A549 (cell line): ENCODE data around the gene PKD1.

ENCODE experiments used
- BHLHE40 ChIP-seq: IDR thresholded peaks from 2 replicates; pipeline ENCODE4 v1.6.1; 2012; ENCODE audit warnings: low read depth, low read length, inconsistent platforms
- CEBPB ChIP-seq, 2 experiments: fragments of >200 bp in 1 of 2; sonication (Bioruptor Twin) in 1 of 2; formaldehyde crosslinking in 1 of 2; IDR thresholded peaks; 2 replicates each; pipeline ENCODE4 v1.6.1; 2012 to 2016
- CTCF ChIP-seq: fragments of >200 bp; sonication (Bioruptor Twin); formaldehyde crosslinking; IDR thresholded peaks from 3 replicates; pipeline ENCODE4 v1.5.1; 2016
- EP300 ChIP-seq, 2 experiments: fragments of >200 bp; sonication (Bioruptor Twin); formaldehyde crosslinking; IDR thresholded peaks; 2 replicates in 1 of 2; 3 replicates in 1 of 2; pipeline ENCODE4 v1.6.1; 2016 to 2017
- HDAC2 ChIP-seq: fragments of 200-600 bp; sonication (generic); IDR thresholded peaks from 2 replicates; pipeline ENCODE4 v1.6.1; 2016
- HMGXB4 ChIP-seq: fragments of 250-450 bp; sonication (Bioruptor Pico); IDR thresholded peaks from 2 replicates; pipeline ENCODE4 v1.5.0; 2021; ENCODE audit warnings: mild to moderate bottlenecking, moderate library complexity, borderline replicate concordance
- KDM5A ChIP-seq: fragments of 200-600 bp; sonication (generic); IDR thresholded peaks from 2 replicates; pipeline ENCODE4 v1.6.1; 2016; ENCODE audit warnings: antibody characterized with exemption, mild to moderate bottlenecking
- MAX ChIP-seq: IDR thresholded peaks from 2 replicates; pipeline ENCODE4 v1.6.1; 2012
- MAZ ChIP-seq: fragments of 150-350 bp; IDR thresholded peaks from 2 replicates; pipeline ENCODE4 v1.6.1; 2014; ENCODE audit warnings: antibody characterized with exemption, low read depth, low read length, borderline replicate concordance
- PHF8 ChIP-seq: fragments of 200-600 bp; sonication (generic); IDR thresholded peaks from 2 replicates; pipeline ENCODE4 v1.6.1; 2016; ENCODE audit warnings: low read depth, mild to moderate bottlenecking, antibody characterized with exemption, moderate library complexity, borderline replicate concordance
- POLR2A ChIP-seq: IDR thresholded peaks from 2 replicates; pipeline ENCODE4 v1.6.1; 2012; ENCODE audit warnings: mild to moderate bottlenecking, low read length
- POLR2AphosphoS2 ChIP-seq: conservative IDR thresholded peaks from 2 replicates; pipeline ENCODE4 v1.6.1; 2012; ENCODE audit warnings: low read length, improper control_type of control experiment, inconsistent platforms
- RAD21 ChIP-seq, 2 experiments: fragments of >200 bp in 1 of 2; sonication (Bioruptor Twin) in 1 of 2; formaldehyde crosslinking in 1 of 2; IDR thresholded peaks in 1 of 2; conservative IDR thresholded peaks in 1 of 2; 2 replicates in 1 of 2; 3 replicates in 1 of 2; pipeline ENCODE4 v1.6.1; 2012 to 2018; ENCODE audit warnings: inconsistent platforms in 1 of 2
- RFX5 ChIP-seq: fragments of 450-650 bp; IDR thresholded peaks from 2 replicates; pipeline ENCODE4 v1.7.1; 2014; ENCODE audit warnings: antibody characterized with exemption, mild to moderate bottlenecking, moderate library complexity

- no peak for TF ChIP-seq CTCF
- no peak for TF ChIP-seq POLR2A
- TF ChIP-seq HDAC2 = no peak
- no peak for TF ChIP-seq BHLHE40
- TF ChIP-seq POLR2AphosphoS2 = no peak
- no peak for TF ChIP-seq PHF8
- TF ChIP-seq HMGXB4 (CRISPR knock-in tag) = no peak
- TF ChIP-seq MAX = no peak
- TF ChIP-seq RAD21 (conservative IDR thresholded peaks at IDR 0.05 in 1 of 2, IDR thresholded peaks at IDR 0.05 in 1 of 2) = no peak
- TF ChIP-seq EP300 (IDR thresholded peaks at IDR 0.05) = no peak
- TF ChIP-seq CEBPB (IDR thresholded peaks at IDR 0.05) = no peak
- no peak for TF ChIP-seq MAZ
- TF ChIP-seq RFX5 = no peak
- TF ChIP-seq KDM5A = no peak
These were observed 20.5 kb upstream of the PKD1 start for GRCh38 chr16:2155977-2156848.
